Endothelial cell of umbilical vein (primary cell): ENCODE results near the gene SLC35A2. TPM values are rescaled to one million over a fixed set of nuclear protein-coding genes. Genes with fewer than 3 reads are reported as not detected.

ENCODE experiments used
- BruUV-seq: library from RNA; stranded (reverse); fragments of 400-500 nt; replicated peaks from 2 replicates; lab custom pipeline; 2021; lab: Mats Ljungman, UMichigan
- CTCF ChIA-PET: fragments of 300-600, 350-600 bp; sonication (Branson Sonifier 250); formaldehyde crosslinking; loops from one replicate; lab custom pipeline; 2021; ENCODE audit warnings: antibody characterized with exemption, inconsistent platforms; lab: Charles Lee
- POLR2A ChIA-PET: fragments of 300-600, 350-600 bp; sonication (Branson Sonifier 250); formaldehyde crosslinking; loops from one replicate; lab custom pipeline; 2021; ENCODE audit warnings: antibody characterized with exemption, inconsistent platforms; lab: Charles Lee
- DNase-seq: peaks from one replicate; pipeline ENCODE4 v3.0.0-alpha.2; 2011; ENCODE audit warnings: low read depth, low spot score
- FAIRE-seq: peaks from 2 replicates; lab custom pipeline; 2011; peaks lifted over from hg19 to GRCh38; lab: Jason Lieb, UNC
- H2AFZ ChIP-seq: 2 replicates; pipeline ENCODE4 v1.6.0; 2012; ENCODE audit warnings: low read depth, low read length, control low read depth, inconsistent platforms
- H3K27ac ChIP-seq: 2 replicates; pipeline ENCODE4 v1.5.1; 2011; ENCODE audit warnings: low read depth, mild to moderate bottlenecking, control low read depth, low read length, moderate library complexity; ENCODE audit not compliant: insufficient read depth
- H3K27me3 ChIP-seq, 2 experiments: 2 replicates each; pipeline versions ENCODE4 v1.6.0 to v1.6.1; 2011; ENCODE audit warnings: low read length in 2 of 2, mixed read lengths in 1 of 2; ENCODE audit not compliant: control insufficient read depth in 2 of 2, insufficient read depth in 2 of 2
- H3K36me3 ChIP-seq, 2 experiments: 2 replicates in 1 of 2; 3 replicates in 1 of 2; pipeline ENCODE4 v1.5.1; 2011; ENCODE audit warnings: low read length in 2 of 2, mild to moderate bottlenecking in 1 of 2, moderate library complexity in 1 of 2; ENCODE audit not compliant: control insufficient read depth in 2 of 2, insufficient read depth in 2 of 2; ENCODE audit errors: extremely low read depth in 1 of 2
- H3K4me1 ChIP-seq: 3 replicates; pipeline ENCODE4 v1.5.1; 2011; ENCODE audit warnings: mild to moderate bottlenecking, low read length; ENCODE audit not compliant: control insufficient read depth, insufficient read depth; ENCODE audit errors: extremely low read depth
- H3K4me2 ChIP-seq: 2 replicates; pipeline ENCODE4 v1.6.1; 2011; ENCODE audit warnings: low read length, control low read depth, mixed read lengths; ENCODE audit not compliant: insufficient read depth
- H3K4me3 ChIP-seq, 3 experiments: fragments of 200-600 bp in 1 of 3; sonication (generic), shearing (Covaris generic) in 1 of 3; replicated peaks in 1 of 3; 2 replicates each; pipeline ENCODE4 v1.5.1; 2011 to 2016; ENCODE audit warnings: control low read depth in 3 of 3, low read length in 3 of 3, mild to moderate bottlenecking in 2 of 3, inconsistent platforms in 1 of 3, low read depth in 1 of 3, moderate library complexity in 1 of 3; ENCODE audit not compliant: insufficient read depth in 1 of 3
- H3K79me2 ChIP-seq: 2 replicates; pipeline ENCODE4 v1.6.0; 2012; ENCODE audit warnings: low read length, inconsistent platforms; ENCODE audit not compliant: control insufficient read depth, insufficient read depth
- H3K9ac ChIP-seq: replicated peaks from 2 replicates; pipeline ENCODE3; 2011; ENCODE audit warnings: low read length, control low read depth; ENCODE audit not compliant: insufficient read depth; ENCODE audit errors: extremely low read depth
- H3K9me1 ChIP-seq: replicated peaks from 3 replicates; pipeline ENCODE4 v1.6.0; 2011; ENCODE audit warnings: mild to moderate bottlenecking, low read length; ENCODE audit not compliant: control insufficient read depth, insufficient read depth; ENCODE audit errors: extremely low read depth
- H3K9me3 ChIP-seq: replicated peaks from 2 replicates; pipeline ENCODE4 v1.5.1; 2012; ENCODE audit warnings: low read length, inconsistent platforms; ENCODE audit not compliant: control insufficient read depth, insufficient read depth
- H4K20me1 ChIP-seq: replicated peaks from 2 replicates; pipeline ENCODE3; 2011; ENCODE audit warnings: mild to moderate bottlenecking, low read length; ENCODE audit not compliant: control insufficient read depth, insufficient read depth; ENCODE audit errors: extremely low read depth
- CTCF ChIP-seq, 2 donors: IDR thresholded peaks; 1 replicate in 1 of 2; 2 replicates in 1 of 2; pipeline ENCODE4 v1.5.1; 2011; ENCODE audit warnings: low read length in 2 of 2, mild to moderate bottlenecking in 2 of 2, moderate library complexity in 2 of 2, control low read depth in 1 of 2, inconsistent platforms in 1 of 2, low read depth in 1 of 2; ENCODE audit not compliant: insufficient read depth in 1 of 2; ENCODE audit errors: extremely low read depth in 1 of 2
- EZH2 ChIP-seq: IDR thresholded peaks from 2 replicates; pipeline ENCODE4 v1.6.1; 2012; ENCODE audit warnings: borderline replicate concordance, low read depth, mild to moderate bottlenecking, moderate library complexity, low read length, inconsistent platforms; ENCODE audit not compliant: severe bottlenecking
- FOS ChIP-seq: IDR thresholded peaks from 2 replicates; pipeline ENCODE4 v1.6.1; 2011; ENCODE audit warnings: mild to moderate bottlenecking, low read length, moderate library complexity, borderline replicate concordance; ENCODE audit not compliant: insufficient read depth
- MYC ChIP-seq: IDR thresholded peaks from one replicate; pipeline ENCODE4 v1.6.1; 2011; ENCODE audit warnings: mild to moderate bottlenecking, low read depth, low read length
- POLR2AphosphoS5 ChIP-seq: IDR thresholded peaks from 2 replicates; pipeline ENCODE4 v1.6.1; 2012; ENCODE audit warnings: low read depth, mild to moderate bottlenecking, control low read depth, low read length, moderate library complexity; ENCODE audit not compliant: insufficient read depth
- dilution Hi-C: fragments of 300-500 bp; cut with MboI; formaldehyde crosslinking; loops from one replicate; pipeline ENCODE4 v1.15.0; 2019; ENCODE audit warnings: low sequenced_read_pairs; ENCODE audit not compliant: extremely low pct_ligation_motif_present
- intact Hi-C: fragments of 100-400 bp; cut with micrococcal nuclease; formaldehyde crosslinking; loops from one replicate; pipeline ENCODE4 v1.10.0; 2022
- polyA plus RNA-seq, 4 experiments: library from polyadenylated mRNA; depleted of rRNA in 3 of 4; stranded (reverse) in 3 of 4; unstranded in 1 of 4; fragments of >200 nt; gene quantifications; 2 replicates each; pipeline versions ENCODE4 v1.2.1 to v1.2.3, GENCODE V29; 2011 to 2012; ENCODE audit warnings: missing spikeins in 1 of 4
- total RNA-seq: library from RNA; stranded (reverse); gene quantifications from 2 replicates; pipeline ENCODE4 v1.2.3, GENCODE V29; 2021
- TF ChIP-seq, protein P1 (sequence below): IDR thresholded peaks from 2 replicates; pipeline ENCODE4 v1.6.1; 2011; ENCODE audit not compliant: insufficient read depth, insufficient read length

Gene SLC35A2
- total and polyA plus RNA-seq, 2 donors (not counting 3 experiments of a cell fraction or from before 2014, with no cell fraction given): 31.4 to 64.5 TPM

DNA sequence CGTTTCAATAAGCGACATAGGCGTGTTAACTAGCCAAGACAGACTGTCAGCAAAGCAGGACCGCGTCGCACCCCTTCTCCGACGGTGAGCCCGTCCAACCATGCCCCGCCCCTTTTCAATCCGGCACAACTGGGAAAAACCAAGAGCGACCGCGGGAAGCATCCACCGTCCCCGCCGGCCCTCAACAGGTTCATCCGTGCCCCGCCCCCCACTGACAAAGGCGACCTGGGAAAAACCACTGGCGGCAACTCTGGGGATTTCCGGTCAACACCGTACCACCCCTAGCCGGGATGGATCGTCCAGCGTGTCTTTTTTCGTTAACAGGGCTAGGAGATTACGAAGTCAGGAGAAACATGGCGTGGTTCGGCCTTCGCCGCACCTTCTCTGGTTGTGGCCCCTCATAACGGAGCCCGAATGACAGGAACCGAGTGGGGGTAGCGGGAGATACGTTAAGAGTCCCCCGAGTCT, 14.3 kb downstream of the SLC35A2 start:
- H3K79me2 ChIP-seq: peaks cover 19% of the 10 kb centered on the region
- FAIRE-seq (no peak), DNase-seq (peak; percentile 76)

More for the DNA sequence above, 14.3 kb downstream of the SLC35A2 start:
- ChIA-PET CTCF (interaction anchor here (0.7 to 1.6 kb wide), 3 partner anchors 14 to 249 kb away, joined by 3 to 6 read pairs (median 4); partner anchors contain the start of gene SLC35A2), POLR2A (interaction anchor here (0.6 kb wide), 2 partner anchors 160 to 319 kb away, joined by 3 read pairs; no protein-coding TSS in a partner anchor)
- H3K4me3 ChIP-seq: peak overlapping the region; percentile 14 to 65 (median 51)
- no peaks in the 10 kb centered on the region for H3K9me1 ChIP-seq
- peak overlapping the region; percentile 89 for H3K9ac ChIP-seq
- intact Hi-C loops (loop anchor here (1.0 to 10.0 kb wide), 4 partner anchors 14 to 368 kb away; partner anchors contain the start of genes FOXP3, PPP1R3F, SLC35A2 and SUV39H1), dilution Hi-C loops (no loop called here)
- TF ChIP-seq CTCF (IDR thresholded peaks at IDR 0.05; ENCODE audit: extremely low read depth in 1 of 2, insufficient read depth in 1 of 2, low read depth in 1 of 2, low read length in 2 of 2): no peak
- peak; percentile 18 for TF ChIP-seq POLR2AphosphoS5
- no peak for TF ChIP-seq FOS
- no peak for TF ChIP-seq MYC
- TF ChIP-seq EZH2: no peak
- TF ChIP-seq, protein P1, sequence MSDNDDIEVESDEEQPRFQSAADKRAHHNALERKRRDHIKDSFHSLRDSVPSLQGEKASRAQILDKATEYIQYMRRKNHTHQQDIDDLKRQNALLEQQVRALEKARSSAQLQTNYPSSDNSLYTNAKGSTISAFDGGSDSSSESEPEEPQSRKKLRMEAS: no peak
- no peak overlapping the region for H2AFZ ChIP-seq
- peak overlapping the region; percentile 80 for H3K4me2 ChIP-seq
- peaks cover 0 to 3% of the 10 kb centered on the region in 2 experiments for H3K36me3 ChIP-seq
- TSS peak; percentile 37 for BruUV-seq
- H3K27me3 ChIP-seq: no peaks in the 10 kb centered on the region
- H3K27ac ChIP-seq: peak overlapping the region; percentile 69
- peaks cover 6% of the 10 kb centered on the region for H3K4me1 ChIP-seq
- no peaks in the 10 kb centered on the region for H4K20me1 ChIP-seq
- no peaks in the 10 kb centered on the region for H3K9me3 ChIP-seq
